DMS 273 (cell line): Measurements from ENCODE around the gene LRRC15.

Source experiments
- DNase-seq: peaks from one replicate; lab custom pipeline; 2025; ENCODE audit not compliant: unreplicated experiment; lab: John Stamatoyannopoulos, UW

The LRRC15 gene

GRCh38 chr3:194336601-194337355 is 32.8 kb downstream of the LRRC15 start:
- no peak for DNase-seq

GRCh38 chr3:194333981-194334320 is 35.6 kb downstream of the LRRC15 start:
- no peak for DNase-seq

- DNase-seq: no peak
Measured at GRCh38 chr3:194333212-194333980, 36.1 kb downstream of the LRRC15 start.

- no peak for DNase-seq
Measured at GRCh38 chr3:194332858-194333211, 36.7 kb downstream of the LRRC15 start.

GRCh38 chr3:194330579-194330978 is 39.0 kb downstream of the LRRC15 start:
- DNase-seq: no peak

GRCh38 chr3:194330160-194330559 is 39.4 kb downstream of the LRRC15 start:
- no peak for DNase-seq

- DNase-seq: no peak
Measured at GRCh38 chr3:194329583-194329965, 40.0 kb downstream of the LRRC15 start.

- no peak for DNase-seq
Measured at GRCh38 chr3:194328942-194329582, 40.5 kb downstream of the LRRC15 start.

GRCh38 chr3:194328053-194328657 is 41.4 kb downstream of the LRRC15 start:
- DNase-seq: no peak

- no peak for DNase-seq
Measured at GRCh38 chr3:194327218-194328052, 42.1 kb downstream of the LRRC15 start.

GRCh38 chr3:194326968-194327217 is 42.6 kb downstream of the LRRC15 start:
- no peak for DNase-seq

- no peak for DNase-seq
Measured at GRCh38 chr3:194326192-194326967, 43.2 kb downstream of the LRRC15 start.

GRCh38 chr3:194325424-194326153 is 44.0 kb downstream of the LRRC15 start:
- DNase-seq: no peak

GRCh38 chr3:194324823-194325327 is 44.7 kb downstream of the LRRC15 start:
- no peak for DNase-seq

GRCh38 chr3:194323785-194324735 is 45.5 kb downstream of the LRRC15 start:
- DNase-seq: no peak

- peak; percentile 30 for DNase-seq
Measured at GRCh38 chr3:194322678-194323211, 46.8 kb downstream of the LRRC15 start.

- no peak for DNase-seq
Measured at GRCh38 chr3:194321693-194322640, 47.6 kb downstream of the LRRC15 start.
